Natural killer cell (primary cell): Measurements from ENCODE around the gene LIMS1. TPM values are rescaled to one million over a fixed set of nuclear protein-coding genes. Genes with fewer than 3 reads are reported as not detected.

Experiments
- ATAC-seq, 3 donors: fragments of 150-1000 bp in 2 of 3; fragments of 200-7000 bp in 1 of 3; cut with Tn5 transposase; 1 replicate in 1 of 3; 2 replicates in 2 of 3; pipeline ENCODE4 v1.10.0; 2021; ENCODE audit warnings: mild to moderate bottlenecking in 2 of 3, moderate library complexity in 2 of 3
- DNase-seq, 2 donors: peaks; one replicate each; pipeline versions ENCODE4 v3.0.0 to v3.0.0-alpha.2; 2013 to 2021; ENCODE audit warnings: mixed read lengths in 1 of 2
- H3K27ac ChIP-seq: one replicate; pipeline ENCODE4 v1.5.1; 2013; ENCODE audit warnings: mild to moderate bottlenecking, low read length
- H3K27me3 ChIP-seq: one replicate; pipeline ENCODE4 v1.6.1; 2013; ENCODE audit warnings: low read length; ENCODE audit not compliant: control insufficient read depth, insufficient read depth
- H3K36me3 ChIP-seq: one replicate; pipeline ENCODE4 v1.6.1; 2013; ENCODE audit warnings: low read length; ENCODE audit not compliant: control insufficient read depth, insufficient read depth
- H3K4me1 ChIP-seq: one replicate; pipeline ENCODE4 v1.6.1; 2013; ENCODE audit warnings: low read length; ENCODE audit not compliant: control insufficient read depth, insufficient read depth
- H3K4me3 ChIP-seq: one replicate; pipeline ENCODE4 v1.5.1; 2013; ENCODE audit warnings: low read length
- H3K9me3 ChIP-seq: one replicate; pipeline ENCODE4 v1.6.1; 2013; ENCODE audit warnings: low read length; ENCODE audit not compliant: control insufficient read depth, insufficient read depth
- H3K27ac Mint-ChIP-seq, 2 donors: one replicate each; pipeline ENCODE4 v1.8.0; 2022; ENCODE audit warnings: mild to moderate bottlenecking in 2 of 2, mixed read lengths in 2 of 2, moderate library complexity in 1 of 2
- H3K27me3 Mint-ChIP-seq, 2 donors: one replicate each; pipeline ENCODE4 v1.8.0; 2022; ENCODE audit warnings: low read depth in 2 of 2, mixed read lengths in 2 of 2
- H3K36me3 Mint-ChIP-seq: one replicate; pipeline ENCODE4 v1.8.0; 2022; ENCODE audit warnings: mixed read lengths
- H3K4me1 Mint-ChIP-seq, 2 donors: one replicate each; pipeline ENCODE4 v1.8.0; 2022; ENCODE audit warnings: mixed read lengths in 2 of 2
- H3K4me3 Mint-ChIP-seq: one replicate; pipeline ENCODE4 v1.8.0; 2022; ENCODE audit warnings: mild to moderate bottlenecking, moderate library complexity, mixed read lengths
- H3K9me3 Mint-ChIP-seq, 2 donors: one replicate each; pipeline ENCODE4 v1.8.0; 2022; ENCODE audit warnings: mixed read lengths in 2 of 2
- WGBS: methylation state at CpG from one replicate; pipeline ENCODE4 v1.1.7; 2013; ENCODE audit warnings: missing lambda C conversion rate; ENCODE audit not compliant: insufficient coverage; 5-methylcytosine and 5-hydroxymethylcytosine counted together
- intact Hi-C: fragments of 100-400 bp; cut with micrococcal nuclease; formaldehyde crosslinking; loops from one replicate; pipeline ENCODE4 v1.14.2; 2022
- total RNA-seq, 4 donors: library from RNA; stranded (reverse); fragments of 120-200 nt in 1 of 4; gene quantifications; one replicate each; pipeline versions ENCODE4 v1.2.3 to v1.2.4, GENCODE V29; 2013 to 2022
- TF ChIP-seq, protein P1 (sequence below): fragments of 200-600 bp; IDR thresholded peaks from one replicate; pipeline ENCODE4 v1.8.0; 2022; ENCODE audit warnings: antibody characterized with exemption

The LIMS1 gene
- 10 to 100 TPM; 31.6 to 41.4 (median 34.8) TPM for total RNA-seq
- 81.1 TPM for total RNA-seq (2013)

DNA sequence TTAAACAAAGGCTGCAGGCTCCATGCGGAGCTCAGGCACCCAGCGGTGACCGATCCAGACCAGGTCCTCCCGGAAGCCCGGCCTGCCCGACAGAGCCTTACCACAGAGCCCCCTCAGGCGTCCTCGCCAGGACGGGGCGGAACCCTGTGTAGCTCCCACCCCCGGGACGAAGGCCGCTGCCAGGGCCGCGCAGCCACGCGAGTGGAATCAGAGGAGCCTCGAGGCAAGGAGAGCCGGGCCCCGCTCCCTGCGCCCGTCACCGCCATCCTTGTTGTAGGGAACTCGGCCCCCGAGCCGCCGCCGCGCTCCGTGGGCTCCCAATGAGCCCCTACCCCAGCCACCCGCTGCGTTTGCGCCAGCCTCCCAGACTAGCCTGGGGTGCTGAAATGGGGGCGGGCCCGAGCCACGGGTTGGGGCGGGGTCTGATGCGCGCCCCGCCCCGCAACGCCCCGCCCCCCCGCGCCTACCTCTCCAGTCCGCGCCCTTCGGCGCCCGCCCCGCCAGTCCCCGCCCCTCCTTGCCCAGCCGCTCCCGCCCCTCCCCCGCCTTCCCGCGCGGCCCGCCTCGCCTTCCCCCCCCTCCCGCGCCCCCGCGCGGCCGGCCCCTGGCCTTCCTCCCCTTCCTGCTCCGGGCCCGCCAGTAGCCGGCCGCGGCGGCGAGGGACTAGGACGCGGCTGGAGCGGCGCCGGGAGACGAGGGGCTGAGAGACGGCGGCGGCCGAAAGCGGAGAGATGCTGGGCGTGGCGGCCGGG, at the start of gene LIMS1:
Gene LIMS1 (plus strand): TSS at position 639 of the 752 bp plus-strand sequence. CDS start 93 bp downstream, at position 732.
- Mint-ChIP-seq H3K27ac (peak within 1 kb of the TSS; percentile 60 to 79), H3K4me1 (peaks cover 13 to 18% of the 10 kb centered on the region in 2 donors), H3K36me3 (no peaks in the 10 kb centered on the region), H3K27me3 (no peaks in the 10 kb centered on the region), H3K9me3 (no peaks in the 10 kb centered on the region), H3K4me3 (peak within 1 kb of the TSS; percentile 93)
- no peaks in the 10 kb centered on the region for H3K9me3 ChIP-seq
- under 1% methylated on average over 66 of the region's 87 CpGs for WGBS
- no peaks in the 10 kb centered on the region for H3K27me3 ChIP-seq
- H3K4me3 ChIP-seq, result peak within 1 kb of the TSS; percentile 69
- H3K36me3 ChIP-seq, result no peaks in the 10 kb centered on the region
- intact Hi-C loops, result loop anchor here (2.0 to 10.0 kb wide), 2 partner anchors 85 to 91 kb away; partner anchors contain the start of gene GCC2
- ATAC-seq (peak; percentile 92 to 98 (median 93)), DNase-seq (peak; percentile 74 to 89)
- H3K27ac ChIP-seq, result peak within 1 kb of the TSS; percentile 36
- peaks cover 11% of the 10 kb centered on the region for H3K4me1 ChIP-seq
- TF ChIP-seq, protein P1, sequence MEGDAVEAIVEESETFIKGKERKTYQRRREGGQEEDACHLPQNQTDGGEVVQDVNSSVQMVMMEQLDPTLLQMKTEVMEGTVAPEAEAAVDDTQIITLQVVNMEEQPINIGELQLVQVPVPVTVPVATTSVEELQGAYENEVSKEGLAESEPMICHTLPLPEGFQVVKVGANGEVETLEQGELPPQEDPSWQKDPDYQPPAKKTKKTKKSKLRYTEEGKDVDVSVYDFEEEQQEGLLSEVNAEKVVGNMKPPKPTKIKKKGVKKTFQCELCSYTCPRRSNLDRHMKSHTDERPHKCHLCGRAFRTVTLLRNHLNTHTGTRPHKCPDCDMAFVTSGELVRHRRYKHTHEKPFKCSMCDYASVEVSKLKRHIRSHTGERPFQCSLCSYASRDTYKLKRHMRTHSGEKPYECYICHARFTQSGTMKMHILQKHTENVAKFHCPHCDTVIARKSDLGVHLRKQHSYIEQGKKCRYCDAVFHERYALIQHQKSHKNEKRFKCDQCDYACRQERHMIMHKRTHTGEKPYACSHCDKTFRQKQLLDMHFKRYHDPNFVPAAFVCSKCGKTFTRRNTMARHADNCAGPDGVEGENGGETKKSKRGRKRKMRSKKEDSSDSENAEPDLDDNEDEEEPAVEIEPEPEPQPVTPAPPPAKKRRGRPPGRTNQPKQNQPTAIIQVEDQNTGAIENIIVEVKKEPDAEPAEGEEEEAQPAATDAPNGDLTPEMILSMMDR, result no peak

GRCh38 chr2:108485253-108485652, 49.0 kb upstream of the LIMS1 start:
- no peaks in the 10 kb centered on the region for H3K27me3 Mint-ChIP-seq
- no peak overlapping the region for H3K4me3 Mint-ChIP-seq
- H3K27ac Mint-ChIP-seq, result no peak overlapping the region
- no CpG with 5 or more reads among the region's 2 CpGs for WGBS
- ATAC-seq (no peak), DNase-seq (no peak)
- H3K36me3 Mint-ChIP-seq, result peaks cover 21% of the 10 kb centered on the region
- H3K4me1 Mint-ChIP-seq, result no peaks in the 10 kb centered on the region
- no peaks in the 10 kb centered on the region for H3K27me3 ChIP-seq
- intact Hi-C loops, result no loop called here
- TF ChIP-seq, protein P1, result no peak
- H3K9me3 ChIP-seq, result no peaks in the 10 kb centered on the region
- peaks cover 76% of the 10 kb centered on the region for H3K36me3 ChIP-seq
- no peaks in the 10 kb centered on the region for H3K9me3 Mint-ChIP-seq
- H3K4me1 ChIP-seq, result no peaks in the 10 kb centered on the region
- H3K27ac ChIP-seq, result no peak overlapping the region
- no peak overlapping the region for H3K4me3 ChIP-seq

GRCh38 chr2:108490506-108491122, 43.7 kb upstream of the LIMS1 start:
- DNase-seq, result no peak
- Mint-ChIP-seq H3K36me3 (peaks cover 12% of the 10 kb centered on the region), H3K4me3 (no peak overlapping the region), H3K27ac (no peak overlapping the region), H3K9me3 (no peaks in the 10 kb centered on the region), H3K27me3 (no peaks in the 10 kb centered on the region), H3K4me1 (no peaks in the 10 kb centered on the region)
- Histone ChIP-seq H3K9me3 (no peaks in the 10 kb centered on the region), H3K27me3 (no peaks in the 10 kb centered on the region), H3K4me1 (no peaks in the 10 kb centered on the region), H3K4me3 (no peak overlapping the region), H3K36me3 (peaks cover 69% of the 10 kb centered on the region), H3K27ac (no peak overlapping the region)
- ATAC-seq, result no peak
- TF ChIP-seq, protein P1, result no peak
- intact Hi-C loops, result no loop called here
